GM21528 (cell line): ENCODE data around the gene CASP1.
"Not testable (repeated sequence)": the region's sequence is repeated elsewhere in the genome, so short reads cannot be mapped to it uniquely, and the experiment has no call there.

Experiments used
- ATAC-seq: cut with Tn5 transposase; IDR thresholded peaks from one replicate; pipeline ENCODE4 v1.9.1; 2021; ENCODE audit warnings: mild to moderate bottlenecking, moderate library complexity; ENCODE audit not compliant: unreplicated experiment, low FRiP score

The CASP1 gene

GRCh38 chr11:105046898-105047579 is 12.1 kb upstream of the CASP1 start:
- no peak for ATAC-seq

GRCh38 chr11:105045676-105046296 is 10.8 kb upstream of the CASP1 start:
- ATAC-seq = no peak

GRCh38 chr11:105044557-105045524 is 9.9 kb upstream of the CASP1 start, which contains the start of gene CARD16:
Gene CARD16, minus strand, starts transcription at chr11:105045335. Its CDS starts 38 bp downstream, at chr11:105045297.
- peak; percentile 100 for ATAC-seq

GRCh38 chr11:105042178-105042577 is 7.2 kb upstream of the CASP1 start:
- no peak for ATAC-seq

- ATAC-seq = no peak
Measured at GRCh38 chr11:105040703-105041102, 5.8 kb upstream of the CASP1 start.

GRCh38 chr11:105034388-105034787 is 556 bp downstream of the CASP1 start:
- ATAC-seq = not testable (repeated sequence)

- ATAC-seq = no peak
Measured at GRCh38 chr11:105033781-105034180, 1.2 kb downstream of the CASP1 start.

- no peak for ATAC-seq
Measured at GRCh38 chr11:105033343-105033742, 1.6 kb downstream of the CASP1 start.

GRCh38 chr11:105032495-105032894 is 2.4 kb downstream of the CASP1 start:
- ATAC-seq = no peak

- ATAC-seq = no peak
Measured at GRCh38 chr11:105027678-105028077, 7.3 kb downstream of the CASP1 start.

- no peak for ATAC-seq
Measured at GRCh38 chr11:105024394-105024793, 10.6 kb downstream of the CASP1 start.

GRCh38 chr11:105023003-105023402 is 11.9 kb downstream of the CASP1 start, which contains the start of gene CASP5:
Gene CASP5, minus strand, starts transcription at chr11:105023168. Its CDS starts 32 bp downstream, at chr11:105023136.
- no peak for ATAC-seq

- no peak for ATAC-seq
Measured at GRCh38 chr11:105022527-105022926, 12.4 kb downstream of the CASP1 start.

- no peak for ATAC-seq
Measured at GRCh38 chr11:105007463-105007862, 27.5 kb downstream of the CASP1 start.

- ATAC-seq = no peak
Measured at GRCh38 chr11:105005451-105005845, 29.5 kb downstream of the CASP1 start.

GRCh38 chr11:105004021-105004420 is 30.9 kb downstream of the CASP1 start:
- ATAC-seq = no peak

GRCh38 chr11:105003151-105003550 is 31.8 kb downstream of the CASP1 start:
- ATAC-seq = no peak

GRCh38 chr11:105000797-105001196 is 34.1 kb downstream of the CASP1 start:
- peak; percentile 89 for ATAC-seq

GRCh38 chr11:105000167-105000566 is 34.8 kb downstream of the CASP1 start:
- no peak for ATAC-seq

GRCh38 chr11:104999721-105000120 is 35.2 kb downstream of the CASP1 start:
- no peak for ATAC-seq

GRCh38 chr11:104997288-104997687 is 37.7 kb downstream of the CASP1 start:
- no peak for ATAC-seq
